Measurements from ENCODE around the gene ATPAF1.

The ATPAF1 gene

DNA sequence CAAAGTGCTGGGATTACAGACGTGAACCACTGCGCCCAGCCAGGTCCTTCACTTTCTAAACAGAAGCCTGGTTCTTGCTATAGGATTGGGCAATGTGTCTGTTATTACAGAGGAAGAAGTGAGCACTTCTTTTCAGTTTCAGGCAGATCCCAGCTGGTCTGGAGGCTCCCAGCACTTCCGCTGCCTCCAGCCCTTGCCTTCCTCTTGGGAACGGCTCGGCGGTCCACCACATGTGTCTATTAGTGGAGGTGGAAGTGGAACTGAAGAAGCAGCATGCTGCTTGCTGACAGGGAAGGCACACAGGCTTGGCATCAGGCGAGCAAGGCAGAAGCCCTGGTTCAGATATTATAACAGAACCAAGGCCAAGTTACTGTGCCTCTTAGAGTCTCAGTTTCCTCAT lies 81.1 kb downstream of the ATPAF1 start:
- DNase-seq (ENCODE audit: low spot score): no peak

GRCh38 chr1:46585312-46585938 lies 82.7 kb downstream of the ATPAF1 start:
- no peak for DNase-seq (ENCODE audit: low spot score)

DNA sequence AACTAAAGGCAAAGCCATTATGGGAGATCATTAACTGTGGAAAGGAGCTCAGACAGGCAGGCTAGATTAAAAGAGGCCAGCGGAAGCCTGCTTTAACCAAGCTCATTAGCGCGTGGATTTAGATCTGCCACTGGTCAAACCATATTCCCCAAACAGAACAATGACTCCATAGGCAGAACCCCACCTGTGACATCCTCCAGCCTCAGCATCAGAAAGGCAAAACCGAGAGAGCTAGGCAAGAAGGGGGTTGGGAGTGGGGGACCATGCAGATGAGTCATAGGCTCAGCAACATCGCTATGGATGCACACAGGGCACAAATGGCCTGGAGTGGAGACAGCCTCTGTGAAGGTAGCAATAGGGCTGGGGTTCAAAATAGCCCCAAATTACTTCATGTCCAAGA lies 84.7 kb downstream of the ATPAF1 start:
- DNase-seq (ENCODE audit: low spot score): no peak

GRCh38 chr1:46582972-46583371 lies 85.2 kb downstream of the ATPAF1 start:
- no peak for DNase-seq (ENCODE audit: low spot score)
